Cardiac septum (tissue), 1 donor: Measurements from ENCODE around the gene ANKRD10. TPM values are rescaled to one million over a fixed set of nuclear protein-coding genes. Genes with fewer than 3 reads are reported as not detected.
"Not testable (repeated sequence)": the region's sequence is repeated elsewhere in the genome, so short reads cannot be mapped to it uniquely, and the experiment has no call there.

ENCODE experiments used
- DNase-seq: peaks from one replicate; pipeline ENCODE4 v3.0.0-alpha.2; 2020; ENCODE audit warnings: low spot score
- intact Hi-C: fragments of 100-400 bp; cut with DNase I; formaldehyde crosslinking; loops from one replicate; pipeline ENCODE4 v1.14.0; 2022
- total RNA-seq: library from RNA; stranded (reverse); fragmentation: NEBNext Ultra II Directional; extraction: Animal tissue kit (Norgen Biotek cat#: 25700); gene quantifications from one replicate; pipeline ENCODE4 v1.2.1, GENCODE V29; 2021
- donor health status: DM: no; HTN: no; CAD: no.

ANKRD10 gene
- total RNA-seq, 1 donor from 2014 or later = 84.4 TPM

GRCh38 chr13:110841846-110842245, 73.0 kb downstream of the ANKRD10 start:
- intact Hi-C loops = no loop called here
- no peak for DNase-seq

- no peak for DNase-seq
- intact Hi-C loops = no loop called here
Observed at GRCh38 chr13:110841406-110841805, 73.5 kb downstream of the ANKRD10 start.

GRCh38 chr13:110838867-110839538, 75.9 kb downstream of the ANKRD10 start:
- DNase-seq = no peak
- intact Hi-C loops = no loop called here

GRCh38 chr13:110838116-110838515, 76.8 kb downstream of the ANKRD10 start:
- intact Hi-C loops = no loop called here
- no peak for DNase-seq

GRCh38 chr13:110837397-110838061, 77.3 kb downstream of the ANKRD10 start:
- intact Hi-C loops, DNase-seq: not testable (repeated sequence)

GRCh38 chr13:110836605-110836903, 78.3 kb downstream of the ANKRD10 start:
- intact Hi-C loops = no loop called here
- no peak for DNase-seq

- intact Hi-C loops = no loop called here
- DNase-seq = no peak
Observed at GRCh38 chr13:110835721-110836604, 78.9 kb downstream of the ANKRD10 start.

- DNase-seq = no peak
- intact Hi-C loops = no loop called here
Observed at GRCh38 chr13:110834572-110834971, 80.3 kb downstream of the ANKRD10 start.

GRCh38 chr13:110832531-110832930, 82.3 kb downstream of the ANKRD10 start:
- intact Hi-C loops = no loop called here
- DNase-seq = no peak

GRCh38 chr13:110832205-110832479, 82.7 kb downstream of the ANKRD10 start:
- intact Hi-C loops = no loop called here

GRCh38 chr13:110831437-110832204, 83.2 kb downstream of the ANKRD10 start:
- DNase-seq = no peak
- intact Hi-C loops = no loop called here

More at GRCh38 chr13:110832205-110832479, 82.7 kb downstream of the ANKRD10 start:
- DNase-seq = no peak

GRCh38 chr13:110830800-110831371, 84.0 kb downstream of the ANKRD10 start:
- intact Hi-C loops = no loop called here
- DNase-seq = no peak

- intact Hi-C loops = no loop called here
- DNase-seq = no peak
Observed at GRCh38 chr13:110830331-110830730, 84.5 kb downstream of the ANKRD10 start.

GRCh38 chr13:110829486-110829885, 85.4 kb downstream of the ANKRD10 start:
- DNase-seq = no peak

GRCh38 chr13:110828705-110829104, 86.2 kb downstream of the ANKRD10 start:
- intact Hi-C loops = no loop called here

More at GRCh38 chr13:110829486-110829885, 85.4 kb downstream of the ANKRD10 start:
- intact Hi-C loops = no loop called here

More at GRCh38 chr13:110828705-110829104, 86.2 kb downstream of the ANKRD10 start:
- no peak for DNase-seq

Other genes with a start within 250 kb of the ANKRD10 start
- 48.3 TPM for gene CARS2, start 209.0 kb downstream of the ANKRD10 start, total RNA-seq
- gene ING1, start 201.4 kb downstream of the ANKRD10 start, total RNA-seq = 6.6 TPM
- 41.3 TPM for gene ARHGEF7, start 200.2 kb upstream of the ANKRD10 start, total RNA-seq